Endometrial microvascular endothelial cells (primary cell): ENCODE results near the gene LRRC47. TPM values are rescaled to one million over a fixed set of nuclear protein-coding genes. Genes with fewer than 3 reads are reported as not detected.

Experiments used
- in situ Hi-C: cut with HindIII; loops from 2 replicates; pipeline ENCODE4 v1.10.0; 2017; ENCODE audit warnings: low sequenced_read_pairs, low pct_unique_long_range_greater_than_20kb; ENCODE audit errors: inconsistent ontology term
- total RNA-seq: library from RNA; depleted of rRNA; stranded (reverse); fragments of >200 nt; gene quantifications from one replicate; pipeline ENCODE4 v1.2.3, GENCODE V29; 2015; ENCODE audit errors: inconsistent ontology term

The LRRC47 gene
- total RNA-seq, 1 donor from 2014 or later: 37.0 TPM

DNA sequence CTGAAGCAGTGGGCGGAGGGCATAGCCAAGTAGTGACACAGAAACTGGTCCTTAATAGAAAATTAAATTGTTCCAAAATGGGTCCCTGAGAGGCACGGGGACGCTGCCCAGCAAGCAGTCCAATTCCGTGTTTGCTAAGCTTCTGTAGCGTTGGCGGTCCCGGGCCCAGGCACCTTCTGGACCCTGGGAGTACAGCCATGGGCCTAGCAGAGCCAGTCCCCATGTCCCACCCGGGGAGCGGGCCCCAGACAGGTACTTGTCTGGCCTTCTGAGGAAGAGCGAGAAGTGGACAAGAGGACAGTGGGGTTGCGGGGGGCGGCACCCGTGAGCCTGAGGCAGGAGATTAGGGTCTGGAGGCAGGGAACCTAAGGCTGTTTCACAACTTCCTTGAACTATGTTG lies 55.5 kb downstream of the LRRC47 start:
- in situ Hi-C loops: no loop called here

DNA sequence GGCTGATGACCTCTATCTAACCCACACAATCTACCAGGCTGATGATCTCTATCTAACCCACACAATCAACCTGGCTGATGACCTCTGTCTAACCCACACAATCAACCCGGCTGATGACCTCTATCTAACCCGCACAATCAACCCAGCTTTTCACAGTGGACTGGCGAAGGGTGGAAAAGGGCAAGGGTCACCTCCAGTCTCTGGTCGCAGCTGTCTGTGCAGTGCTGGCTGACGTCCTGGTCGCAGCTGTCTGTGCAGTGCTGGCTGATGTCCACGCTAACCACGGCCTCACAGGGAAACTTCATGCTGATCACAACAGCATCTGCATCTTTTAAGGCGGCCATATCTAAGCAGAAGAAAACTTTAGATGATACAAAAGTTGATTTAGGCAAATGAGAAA lies 56.3 kb downstream of the LRRC47 start:
- in situ Hi-C loops: no loop called here

DNA sequence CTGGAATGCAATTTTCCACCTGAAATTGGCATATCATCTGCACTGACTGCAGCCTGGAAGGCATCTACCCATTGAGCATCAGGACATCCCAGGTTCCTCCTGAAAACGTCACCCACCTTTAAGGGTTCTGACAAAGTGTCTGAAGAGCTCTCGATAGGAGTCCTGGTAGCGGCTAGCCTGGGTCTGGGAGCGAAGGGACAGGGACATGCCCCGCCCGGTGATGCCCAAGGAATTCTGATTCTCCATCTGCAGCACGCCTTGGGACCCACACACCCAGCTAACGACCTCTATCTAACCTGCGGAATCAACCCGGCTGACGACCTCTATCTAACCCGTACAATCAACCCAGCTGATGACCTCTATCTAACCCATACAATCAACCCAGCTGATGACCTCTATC lies 57.4 kb downstream of the LRRC47 start:
- in situ Hi-C loops: no loop called here

GRCh38 chr1:3736708-3737107 lies 59.6 kb downstream of the LRRC47 start:
- in situ Hi-C loops: no loop called here

DNA sequence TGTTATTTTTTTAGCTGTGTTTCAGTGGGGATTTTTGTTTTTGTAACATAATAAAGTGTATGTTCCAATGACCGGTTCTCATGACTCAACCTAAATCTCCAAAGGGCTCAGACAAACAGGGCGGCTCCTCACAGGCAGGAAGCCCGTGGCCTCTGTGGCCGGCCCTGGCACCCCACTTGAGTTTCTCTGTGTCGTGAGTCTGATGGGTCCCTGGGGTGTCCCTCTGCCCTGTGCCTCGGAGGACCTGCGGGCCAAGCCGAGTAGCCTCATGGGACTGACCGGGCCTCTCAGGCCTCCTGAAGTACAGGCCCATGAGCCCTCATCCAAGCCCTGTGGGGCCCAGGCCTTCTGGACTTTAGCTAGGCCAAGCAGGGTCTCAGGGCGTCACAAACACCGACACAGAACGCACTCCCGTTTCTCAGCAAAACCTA lies 60.2 kb downstream of the LRRC47 start:
- in situ Hi-C loops: no loop called here

DNA sequence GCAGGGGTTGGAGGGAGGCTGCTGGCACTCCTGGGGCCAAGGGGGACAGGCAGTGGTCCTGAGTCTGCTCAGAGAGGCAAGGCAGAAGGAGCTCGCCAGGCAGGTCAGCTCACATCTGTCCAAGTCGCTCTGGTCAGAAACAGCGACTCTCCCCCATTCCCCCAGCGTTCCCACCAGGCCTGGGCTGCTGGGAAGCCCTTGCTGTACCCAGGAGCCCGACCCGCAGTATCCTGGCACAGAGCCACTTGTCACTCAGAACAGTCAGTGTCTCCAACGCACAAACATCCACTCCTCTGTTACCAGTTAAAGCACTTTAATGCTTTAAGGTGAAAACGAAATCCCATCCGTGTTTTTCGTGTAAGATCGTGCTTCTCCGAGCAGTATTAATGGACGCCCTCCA lies 60.6 kb downstream of the LRRC47 start:
- in situ Hi-C loops: no loop called here

- in situ Hi-C loops: no loop called here
Observed at GRCh38 chr1:3735027-3735681, 61.1 kb downstream of the LRRC47 start.

- in situ Hi-C loops: no loop called here
Observed at GRCh38 chr1:3734602-3735001, 61.7 kb downstream of the LRRC47 start.

- in situ Hi-C loops: no loop called here
Observed at GRCh38 chr1:3733883-3734589, 62.3 kb downstream of the LRRC47 start.

- in situ Hi-C loops: no loop called here
Observed at GRCh38 chr1:3733094-3733882, 63.0 kb downstream of the LRRC47 start.

DNA sequence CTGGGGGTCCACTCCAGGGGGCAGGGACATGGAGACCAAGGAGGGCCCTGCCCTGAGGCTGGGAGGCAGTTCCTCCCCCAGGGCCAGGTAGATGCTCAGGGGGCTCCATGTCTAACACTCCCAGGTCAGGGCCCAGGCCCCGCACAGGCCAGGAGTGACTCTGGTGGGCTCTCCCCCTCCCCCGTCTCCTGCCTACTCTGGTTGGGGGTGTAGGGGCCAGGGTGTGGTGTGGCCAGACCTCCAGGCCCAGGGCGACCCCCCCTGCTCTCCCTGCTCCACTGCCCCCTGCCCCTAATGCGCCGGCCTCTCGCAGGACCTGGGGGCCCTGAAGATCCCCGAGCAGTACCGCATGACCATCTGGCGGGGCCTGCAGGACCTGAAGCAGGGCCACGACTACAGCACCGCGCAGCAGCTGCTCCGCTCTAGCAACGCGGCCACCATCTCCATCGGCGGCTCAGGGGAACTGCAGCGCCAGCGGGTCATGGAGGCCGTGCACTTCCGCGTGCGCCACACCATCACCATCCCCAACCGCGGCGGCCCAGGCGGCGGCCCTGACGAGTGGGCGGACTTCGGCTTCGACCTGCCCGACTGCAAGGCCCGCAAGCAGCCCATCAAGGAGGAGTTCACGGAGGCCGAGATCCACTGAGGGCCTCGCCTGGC lies 63.7 kb downstream of the LRRC47 start:
- in situ Hi-C loops: no loop called here

DNA sequence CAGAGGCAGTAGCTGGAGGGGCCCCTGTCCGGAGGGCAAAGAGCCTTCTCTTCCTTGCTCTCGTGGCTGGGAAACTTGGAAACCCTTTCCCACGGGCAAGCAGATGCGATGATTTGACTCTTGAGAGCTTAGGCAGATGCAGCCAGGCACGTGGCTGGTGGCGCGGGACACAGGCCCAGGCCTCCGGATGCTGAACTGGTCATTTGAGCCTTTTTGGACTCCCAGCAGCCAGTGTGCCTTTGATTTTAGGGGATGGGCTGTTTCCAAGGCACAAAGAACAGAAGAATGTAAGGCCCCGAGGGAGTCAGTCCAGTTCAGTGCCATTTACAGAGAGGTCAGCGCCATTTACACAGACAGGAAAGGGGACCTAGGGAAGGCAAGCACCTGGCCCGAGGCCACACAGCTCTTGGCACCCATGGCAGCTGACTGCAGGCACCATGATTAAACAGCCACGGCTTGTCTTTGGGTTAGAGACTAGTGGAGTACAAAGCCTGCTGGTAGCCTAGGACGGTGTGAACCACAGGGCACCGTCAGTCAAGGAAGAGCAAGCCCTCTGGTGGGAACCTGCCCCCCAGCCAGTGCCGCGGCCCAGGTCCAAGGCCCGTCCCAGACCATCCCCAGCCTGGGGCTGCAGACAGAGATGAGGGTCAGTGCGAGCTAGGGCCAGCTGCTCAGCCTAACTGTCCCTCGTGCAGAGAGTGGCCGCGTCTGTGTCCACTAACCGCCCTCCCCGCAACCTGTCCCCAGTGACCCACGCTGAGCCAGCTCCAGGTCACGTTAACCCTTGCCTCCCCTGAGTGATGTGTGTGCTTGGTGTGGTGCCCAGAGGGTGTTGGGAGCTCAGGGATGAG lies 64.5 kb downstream of the LRRC47 start:
- in situ Hi-C loops: no loop called here

DNA sequence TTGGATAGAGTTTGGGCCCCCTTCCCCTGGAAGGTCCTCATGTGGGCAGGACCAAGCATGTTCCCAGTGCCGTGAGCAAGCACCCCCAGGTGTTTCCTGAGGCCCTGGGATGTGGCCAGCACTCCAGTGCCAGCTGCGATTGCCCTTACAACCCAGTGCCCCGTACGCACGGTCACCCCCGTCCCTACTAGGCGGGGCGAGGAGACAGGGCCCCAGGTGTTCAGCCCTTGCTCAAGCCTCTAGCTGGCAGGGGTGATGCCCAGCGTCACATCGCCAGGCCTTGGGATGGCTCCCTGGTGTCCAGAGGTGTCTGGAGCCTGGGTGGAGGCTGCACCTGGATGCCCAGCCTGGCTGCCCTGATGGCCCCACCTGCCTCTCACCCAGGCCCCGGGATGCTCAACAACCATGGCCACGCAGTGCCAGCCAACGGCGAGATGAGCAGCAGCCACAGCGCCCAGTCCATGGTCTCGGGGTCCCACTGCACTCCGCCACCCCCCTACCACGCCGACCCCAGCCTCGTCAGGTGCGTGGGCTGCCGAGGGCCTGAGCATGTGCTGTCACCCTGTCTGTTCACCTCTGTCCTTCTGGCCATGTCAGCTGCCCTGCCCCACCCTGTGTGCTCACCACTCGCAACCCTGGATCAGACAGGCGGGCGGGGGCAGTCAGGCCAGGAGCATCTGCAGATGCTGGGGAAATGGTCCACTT lies 65.6 kb downstream of the LRRC47 start:
- in situ Hi-C loops: no loop called here

DNA sequence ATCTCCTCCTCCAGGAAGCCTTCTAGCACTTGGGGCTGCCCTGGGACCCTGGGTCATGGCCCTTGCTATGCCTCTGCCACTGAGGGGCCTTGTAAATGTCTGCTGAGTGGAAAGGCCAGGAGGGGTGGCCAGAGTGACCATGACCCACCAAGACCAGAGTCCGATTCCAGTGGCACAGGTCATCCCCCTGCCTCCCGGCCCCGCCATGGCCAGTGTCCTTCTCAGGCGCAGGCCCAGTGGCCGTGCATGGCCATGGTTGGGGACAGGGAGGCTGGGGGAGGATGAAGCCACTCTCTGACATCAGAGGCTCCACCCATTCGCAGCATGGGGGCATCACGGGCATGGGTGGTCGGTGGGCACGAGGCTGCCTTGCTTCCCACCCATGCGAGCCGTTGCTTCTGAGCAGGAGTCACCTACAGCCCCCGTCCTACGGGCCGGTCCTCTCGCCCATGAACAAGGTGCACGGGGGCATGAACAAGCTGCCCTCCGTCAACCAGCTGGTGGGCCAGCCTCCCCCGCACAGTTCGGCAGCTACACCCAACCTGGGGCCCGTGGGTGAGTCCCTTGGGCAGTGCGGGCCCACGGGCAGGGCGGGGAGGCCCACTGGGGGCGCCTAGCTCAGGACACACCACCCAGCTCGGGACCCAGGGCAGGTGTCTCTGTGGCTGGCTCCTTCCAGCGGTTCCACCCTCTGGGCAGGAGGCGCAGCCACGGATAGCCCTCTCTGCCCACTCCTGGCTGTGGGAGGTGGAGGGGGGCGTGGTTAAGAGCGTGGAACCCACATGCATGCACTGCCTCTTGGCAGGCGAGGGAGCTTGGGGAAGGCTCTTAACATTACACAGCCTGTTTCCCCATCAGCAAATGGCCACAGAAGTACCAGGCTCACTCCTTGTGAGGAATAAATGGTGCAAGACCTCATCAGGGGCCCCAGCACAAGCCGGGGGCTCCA lies 66.4 kb downstream of the LRRC47 start:
- in situ Hi-C loops: no loop called here
